Measurements from ENCODE around the gene EOGT. TPM values are rescaled to one million over a fixed set of nuclear protein-coding genes. Genes with fewer than 3 reads are reported as not detected.

EOGT gene
- total and polyA plus RNA-seq, 2 of the 4 experiments (the other 2 are of a cell fraction): 12.3 to 41.2 TPM

DNA sequence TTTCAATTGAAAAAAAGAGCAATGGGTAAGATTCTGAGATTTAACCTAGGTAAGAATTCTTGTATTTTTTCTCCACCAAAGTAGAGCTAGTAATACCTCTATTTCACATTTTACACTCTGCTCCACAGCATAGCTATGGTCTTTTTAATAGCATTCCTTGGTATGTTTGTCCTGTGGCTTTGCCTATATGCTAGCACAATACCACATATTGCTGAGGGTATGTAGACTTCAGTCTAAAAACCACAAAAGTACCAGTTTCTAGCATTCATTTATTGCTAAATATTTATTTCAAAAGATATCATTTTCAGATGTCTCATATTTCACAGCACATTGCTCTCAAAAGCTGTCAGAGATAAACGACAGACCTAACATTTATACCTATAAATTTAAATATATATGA is 18.2 kb upstream of the EOGT start:
- CTCF ChIA-PET: interaction anchor here (0.7 to 1.0 kb wide), 2 partner anchors 13 to 754 kb away, joined by 3 to 4 read pairs; no protein-coding TSS in a partner anchor
- no peak overlapping the region for H3K27ac ChIP-seq (ENCODE audit: insufficient read depth, low read length)

More for the DNA sequence above, 18.2 kb upstream of the EOGT start:
- Histone ChIP-seq H3K27me3 (ENCODE audit: control insufficient read depth, insufficient read depth, low read length) (no peaks in the 10 kb centered on the region), H3K79me1 (ENCODE audit: low read depth in 1 of 2, low read length in 2 of 2) (peaks cover 6 to 10% of the 10 kb centered on the region in 2 experiments), H2BK5ac (ENCODE audit: low read depth, low read length, poor library complexity, severe bottlenecking) (no peak overlapping the region), H4K91ac (ENCODE audit: insufficient read depth, low read depth, low read length) (no peak overlapping the region), H2BK20ac (ENCODE audit: low read depth, low read length) (no peak overlapping the region), H3K9ac (ENCODE audit: low read depth, low read length) (no peak overlapping the region), H3K9me1 (ENCODE audit: insufficient read depth, low read length) (no peaks in the 10 kb centered on the region), H3K4ac (ENCODE audit: low read depth, low read length) (no peak overlapping the region), H3K56ac (ENCODE audit: extremely low read depth, insufficient read depth, low read length) (no peak overlapping the region), H2AFZ (replicated peaks; ENCODE audit: low read length, poor library complexity) (no peak overlapping the region), H3K4me3 (ENCODE audit: insufficient read depth, low read depth, low read length) (no peak overlapping the region), H4K20me1 (ENCODE audit: insufficient read depth, low read length) (no peaks in the 10 kb centered on the region; the same call in 1 of the 2 replicates), H2BK15ac (ENCODE audit: low read depth, low read length) (no peak overlapping the region), H2AK5ac (ENCODE audit: low read depth, low read length) (no peak overlapping the region), H4K8ac (ENCODE audit: low read depth in 2 of 2, low read length in 2 of 2) (no peak overlapping the region), H2BK120ac (ENCODE audit: low read depth, low read length) (no peak overlapping the region), H3K4me1 (ENCODE audit: control insufficient read depth, insufficient read depth, low read length) (no peaks in the 10 kb centered on the region), H3K23ac (ENCODE audit: low read depth, low read length) (no peak overlapping the region), H4K5ac (ENCODE audit: low read depth, low read length) (no peak overlapping the region), H2AK9ac (replicated peaks; ENCODE audit: low read depth, low read length, poor library complexity) (no peak overlapping the region), H3K36me3 (ENCODE audit: control insufficient read depth, insufficient read depth, low read length) (peaks cover 32% of the 10 kb centered on the region), H3K14ac (replicated peaks; ENCODE audit: low read depth, low read length) (no peak overlapping the region), H3K18ac (ENCODE audit: low read depth, low read length) (no peak overlapping the region), H3K4me2 (ENCODE audit: low read depth, low read length) (no peak overlapping the region), H3K9me3 (ENCODE audit: control insufficient read depth, insufficient read depth, low read length) (no peaks in the 10 kb centered on the region)
- BruUV-seq (replicated peaks): no TSS peak
- DNase-seq (no peak), ATAC-seq (ENCODE audit: low read depth) (no peak)
- intact Hi-C loops (cut with micrococcal nuclease): loop anchor here (5.0 kb wide), 1 partner anchor 46 kb away; no protein-coding TSS in a partner anchor
- in situ Hi-C loops (cut with MboI; ENCODE audit: low sequenced_read_pairs): no loop called here
- TF ChIP-seq, protein P1, sequence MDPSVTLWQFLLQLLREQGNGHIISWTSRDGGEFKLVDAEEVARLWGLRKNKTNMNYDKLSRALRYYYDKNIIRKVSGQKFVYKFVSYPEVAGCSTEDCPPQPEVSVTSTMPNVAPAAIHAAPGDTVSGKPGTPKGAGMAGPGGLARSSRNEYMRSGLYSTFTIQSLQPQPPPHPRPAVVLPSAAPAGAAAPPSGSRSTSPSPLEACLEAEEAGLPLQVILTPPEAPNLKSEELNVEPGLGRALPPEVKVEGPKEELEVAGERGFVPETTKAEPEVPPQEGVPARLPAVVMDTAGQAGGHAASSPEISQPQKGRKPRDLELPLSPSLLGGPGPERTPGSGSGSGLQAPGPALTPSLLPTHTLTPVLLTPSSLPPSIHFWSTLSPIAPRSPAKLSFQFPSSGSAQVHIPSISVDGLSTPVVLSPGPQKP (IDR thresholded peaks at IDR 0.05; ENCODE audit: borderline replicate concordance, low read depth, low read length): no peak
- TF ChIP-seq RFX5 (IDR thresholded peaks at IDR 0.05; ENCODE audit: low read depth, low read length) (no peak), SMC3 (IDR thresholded peaks at IDR 0.05; ENCODE audit: low read depth, low read length) (no peak), CEBPB (IDR thresholded peaks at IDR 0.05; ENCODE audit: low read depth, low read length) (no peak), NFE2L2 (IDR thresholded peaks at IDR 0.05; ENCODE audit: low read depth, low read length) (no peak), POLR2A (IDR thresholded peaks at IDR 0.05; ENCODE audit: low read depth, low read length) (no peak), MAZ (IDR thresholded peaks at IDR 0.05; ENCODE audit: borderline replicate concordance, low read depth, low read length) (no peak), MAFK (IDR thresholded peaks at IDR 0.05; ENCODE audit: low read depth, low read length) (no peak), RAD21 (IDR thresholded peaks at IDR 0.05; ENCODE audit: low read length) (no peak), BHLHE40 (IDR thresholded peaks at IDR 0.05; ENCODE audit: low read depth, low read length) (no peak), MXI1 (IDR thresholded peaks at IDR 0.05; ENCODE audit: borderline replicate concordance, low read depth, low read length) (no peak), CHD1 (IDR thresholded peaks at IDR 0.05; ENCODE audit: low read depth, low read length) (no peak), RCOR1 (IDR thresholded peaks at IDR 0.05; ENCODE audit: insufficient replicate concordance, low read length) (no peak)
- TF ChIP-seq, protein P2, sequence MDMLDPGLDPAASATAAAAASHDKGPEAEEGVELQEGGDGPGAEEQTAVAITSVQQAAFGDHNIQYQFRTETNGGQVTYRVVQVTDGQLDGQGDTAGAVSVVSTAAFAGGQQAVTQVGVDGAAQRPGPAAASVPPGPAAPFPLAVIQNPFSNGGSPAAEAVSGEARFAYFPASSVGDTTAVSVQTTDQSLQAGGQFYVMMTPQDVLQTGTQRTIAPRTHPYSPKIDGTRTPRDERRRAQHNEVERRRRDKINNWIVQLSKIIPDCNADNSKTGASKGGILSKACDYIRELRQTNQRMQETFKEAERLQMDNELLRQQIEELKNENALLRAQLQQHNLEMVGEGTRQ (IDR thresholded peaks at IDR 0.05; ENCODE audit: low read depth, low read length): no peak
- POLR2A ChIA-PET (ENCODE audit: unreplicated experiment): no interaction called here
- dilution Hi-C loops (cut with HindIII; ENCODE audit: low sequenced_read_pairs, unreplicated experiment): no loop called here
- no CpG with 5 or more reads among the region's 1 CpG for WGBS, 2 experiments (ENCODE audit: extremely low coverage in 2 of 2, insufficient read length in 1 of 2)

All from IMR-90 (cell line).